ENCODE data around the gene TJP3. TPM values are rescaled to one million over a fixed set of nuclear protein-coding genes. Genes with fewer than 3 reads are reported as not detected.

TJP3 gene
- total RNA-seq, 1 donor from 2014 or later = 14.7 TPM

- Histone ChIP-seq H2AFZ (replicated peaks) (no peak within 1 kb of the TSS), H4K20me1 (ENCODE audit: low read depth) (no peaks in the 10 kb centered on the region), H3K79me2 (ENCODE audit: low read depth) (no peaks in the 10 kb centered on the region), H3F3A (ENCODE audit: low read depth) (peaks cover 4% of the 10 kb centered on the region), H3K27me3 (no peaks in the 10 kb centered on the region), H3K36me3 (no peaks in the 10 kb centered on the region), H3K27ac (no peak within 1 kb of the TSS), H3K9me3 (ENCODE audit: low read depth) (no peaks in the 10 kb centered on the region), H3K9ac (no peak within 1 kb of the TSS), H3K4me3 (no peak within 1 kb of the TSS), H3K4me1 (peaks cover 14% of the 10 kb centered on the region), H3K4me2 (no peak within 1 kb of the TSS)
- Mint-ChIP-seq H3K4me3 (peak within 1 kb of the TSS; percentile 22), H3K4me1 (peaks cover 10% of the 10 kb centered on the region), H3K36me3 (peaks cover 2% of the 10 kb centered on the region), H3K27ac (peak within 1 kb of the TSS; percentile 34), H3K27me3 (ENCODE audit: insufficient read depth, low read depth) (peaks cover 7% of the 10 kb centered on the region), H3K9me3 (no peaks in the 10 kb centered on the region)
- no peak for TF ChIP-seq EZH2 (IDR thresholded peaks at IDR 0.05)
- TF ChIP-seq EZH2phosphoT487 (IDR thresholded peaks at IDR 0.05) = no peak
- TF ChIP-seq, protein P1, sequence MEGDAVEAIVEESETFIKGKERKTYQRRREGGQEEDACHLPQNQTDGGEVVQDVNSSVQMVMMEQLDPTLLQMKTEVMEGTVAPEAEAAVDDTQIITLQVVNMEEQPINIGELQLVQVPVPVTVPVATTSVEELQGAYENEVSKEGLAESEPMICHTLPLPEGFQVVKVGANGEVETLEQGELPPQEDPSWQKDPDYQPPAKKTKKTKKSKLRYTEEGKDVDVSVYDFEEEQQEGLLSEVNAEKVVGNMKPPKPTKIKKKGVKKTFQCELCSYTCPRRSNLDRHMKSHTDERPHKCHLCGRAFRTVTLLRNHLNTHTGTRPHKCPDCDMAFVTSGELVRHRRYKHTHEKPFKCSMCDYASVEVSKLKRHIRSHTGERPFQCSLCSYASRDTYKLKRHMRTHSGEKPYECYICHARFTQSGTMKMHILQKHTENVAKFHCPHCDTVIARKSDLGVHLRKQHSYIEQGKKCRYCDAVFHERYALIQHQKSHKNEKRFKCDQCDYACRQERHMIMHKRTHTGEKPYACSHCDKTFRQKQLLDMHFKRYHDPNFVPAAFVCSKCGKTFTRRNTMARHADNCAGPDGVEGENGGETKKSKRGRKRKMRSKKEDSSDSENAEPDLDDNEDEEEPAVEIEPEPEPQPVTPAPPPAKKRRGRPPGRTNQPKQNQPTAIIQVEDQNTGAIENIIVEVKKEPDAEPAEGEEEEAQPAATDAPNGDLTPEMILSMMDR (IDR thresholded peaks at IDR 0.05) = no peak
- no peak for DNase-seq (ENCODE audit: low spot score)
Measured at GRCh38 chr19:3771906-3772455, 63.8 kb downstream of the TJP3 start, which contains the start of gene RAX2. Gene RAX2, minus strand, starts transcription at chr19:3772228. Its CDS starts 486 bp downstream, at chr19:3771742.

GRCh38 chr19:3773814-3774515 is 65.8 kb downstream of the TJP3 start:
- H3K27me3 Mint-ChIP-seq (ENCODE audit: insufficient read depth, low read depth) = peaks cover 5% of the 10 kb centered on the region
- H3K4me1 ChIP-seq = peaks cover 14% of the 10 kb centered on the region
- no peak overlapping the region for H3K9ac ChIP-seq
- H3K27ac ChIP-seq = no peak overlapping the region
- H3F3A ChIP-seq (ENCODE audit: low read depth) = peaks cover 4% of the 10 kb centered on the region
- no peaks in the 10 kb centered on the region for H4K20me1 ChIP-seq (ENCODE audit: low read depth)
- H3K27me3 ChIP-seq = no peaks in the 10 kb centered on the region
- DNase-seq (ENCODE audit: low spot score) = no peak
- no peak overlapping the region for H3K4me3 ChIP-seq
- H3K4me1 Mint-ChIP-seq = peaks cover 8% of the 10 kb centered on the region
- no peaks in the 10 kb centered on the region for H3K36me3 ChIP-seq
- H3K79me2 ChIP-seq (ENCODE audit: low read depth) = no peaks in the 10 kb centered on the region
- no peaks in the 10 kb centered on the region for H3K9me3 Mint-ChIP-seq
- H3K36me3 Mint-ChIP-seq = peaks cover under 1% of the 10 kb centered on the region
- no peak overlapping the region for H2AFZ ChIP-seq (replicated peaks)
- no peaks in the 10 kb centered on the region for H3K9me3 ChIP-seq (ENCODE audit: low read depth)
- no peak overlapping the region for H3K4me2 ChIP-seq
- H3K4me3 Mint-ChIP-seq = peak overlapping the region; percentile 11
- TF ChIP-seq, protein P1 (IDR thresholded peaks at IDR 0.05) = no peak
- TF ChIP-seq EZH2 (IDR thresholded peaks at IDR 0.05) = no peak
- no peak for TF ChIP-seq EZH2phosphoT487 (IDR thresholded peaks at IDR 0.05)
- H3K27ac Mint-ChIP-seq = peak overlapping the region; percentile 36

DNA sequence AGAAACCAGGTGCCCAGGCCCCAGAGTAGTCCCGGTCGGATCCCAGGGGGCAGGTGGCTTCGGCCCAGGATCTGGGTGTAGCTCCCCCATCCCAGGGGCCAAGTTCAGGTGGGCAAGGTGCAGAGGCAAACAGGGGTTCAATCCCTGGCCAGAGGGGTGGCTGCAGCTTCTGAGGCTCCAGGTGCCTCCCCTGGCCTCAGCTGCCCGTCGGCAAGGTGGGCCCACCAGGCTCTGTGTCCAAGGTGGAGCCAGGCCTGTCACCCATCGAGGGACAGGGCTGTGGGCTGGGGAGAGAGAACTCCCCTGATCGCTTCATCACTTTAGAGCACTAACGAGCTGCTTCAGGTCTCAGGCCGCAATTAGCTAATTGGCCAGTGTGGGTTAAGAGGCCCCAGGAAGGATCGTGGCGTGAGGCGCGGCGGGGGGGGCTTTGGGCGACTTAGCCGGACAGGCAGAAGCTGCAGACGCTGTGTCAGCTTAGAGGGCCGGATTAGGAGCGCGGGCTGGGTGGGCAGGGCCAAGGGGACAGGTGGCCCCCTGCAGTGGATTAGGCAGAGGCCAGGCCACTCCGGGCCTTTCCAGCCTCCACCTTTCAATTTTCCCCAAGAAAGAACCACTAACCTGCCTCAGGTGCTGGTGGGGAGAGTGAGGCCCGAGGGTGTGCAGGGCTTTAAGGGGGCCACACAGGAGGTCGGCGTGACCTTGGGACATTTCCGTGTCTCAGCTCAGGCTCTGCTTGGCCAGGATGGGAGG is 66.6 kb downstream of the TJP3 start:
- Mint-ChIP-seq H3K27me3 (ENCODE audit: insufficient read depth, low read depth) (peaks cover 4% of the 10 kb centered on the region), H3K36me3 (no peaks in the 10 kb centered on the region), H3K4me3 (no peak overlapping the region), H3K27ac (peak overlapping the region; percentile 1), H3K4me1 (peaks cover 7% of the 10 kb centered on the region), H3K9me3 (no peaks in the 10 kb centered on the region)
- peaks cover 4% of the 10 kb centered on the region for H3F3A ChIP-seq (ENCODE audit: low read depth)
- no peak overlapping the region for H2AFZ ChIP-seq (replicated peaks)
- TF ChIP-seq, protein P1 (IDR thresholded peaks at IDR 0.05) = no peak
- TF ChIP-seq EZH2 (IDR thresholded peaks at IDR 0.05) = no peak
- TF ChIP-seq EZH2phosphoT487 (IDR thresholded peaks at IDR 0.05) = no peak
- no peak overlapping the region for H3K4me2 ChIP-seq
- no peak overlapping the region for H3K4me3 ChIP-seq
- no peaks in the 10 kb centered on the region for H3K36me3 ChIP-seq
- no peak overlapping the region for H3K9ac ChIP-seq
- no peaks in the 10 kb centered on the region for H4K20me1 ChIP-seq (ENCODE audit: low read depth)
- no peaks in the 10 kb centered on the region for H3K79me2 ChIP-seq (ENCODE audit: low read depth)
- no peaks in the 10 kb centered on the region for H3K9me3 ChIP-seq (ENCODE audit: low read depth)
- no peak overlapping the region for H3K27ac ChIP-seq
- H3K4me1 ChIP-seq = peaks cover 14% of the 10 kb centered on the region
- H3K27me3 ChIP-seq = no peaks in the 10 kb centered on the region
- peak; percentile 57 for DNase-seq (ENCODE audit: low spot score)

Measured in neural progenitor cell (in vitro differentiated cells).